Activated CD8-positive, alpha-beta memory T cell treated with anti-CD3 and anti-CD28 coated beads, Interleukin-2, amount 10 ng/mL, durations not matched to agents 7 days and 5 days (primary cell): ENCODE data around the gene H2BK1. TPM values are rescaled to one million over a fixed set of nuclear protein-coding genes. Genes with fewer than 3 reads are reported as not detected.

Experiments
- ATAC-seq: fragments of 150-1000 bp; cut with Tn5 transposase; one replicate; pipeline ENCODE4 v1.10.0; 2021; ENCODE audit warnings: moderate library complexity
- CTCF ChIA-PET: fragments of 350-600 bp; sonication (Branson Sonifier 250); formaldehyde crosslinking; loops from one replicate; lab custom pipeline; 2021; ENCODE audit warnings: antibody characterized with exemption; lab: Charles Lee
- DNase-seq: peaks from one replicate; pipeline ENCODE4 v3.0.0-alpha.2; 2020
- H3K27ac Mint-ChIP-seq: one replicate; pipeline ENCODE4 v1.8.0; 2021; ENCODE audit warnings: mild to moderate bottlenecking, mixed read lengths
- H3K27me3 Mint-ChIP-seq: one replicate; pipeline ENCODE4 v1.8.0; 2021; ENCODE audit warnings: mixed read lengths
- H3K36me3 Mint-ChIP-seq: one replicate; pipeline ENCODE4 v1.8.0; 2021; ENCODE audit warnings: mild to moderate bottlenecking, mixed read lengths
- H3K4me1 Mint-ChIP-seq: one replicate; pipeline ENCODE4 v1.8.0; 2021; ENCODE audit warnings: mixed read lengths
- H3K4me3 Mint-ChIP-seq: one replicate; pipeline ENCODE4 v1.8.0; 2021; ENCODE audit warnings: mild to moderate bottlenecking, moderate library complexity, mixed read lengths
- H3K9me3 Mint-ChIP-seq: one replicate; pipeline ENCODE4 v1.8.0; 2022; ENCODE audit warnings: low read depth, mixed read lengths
- total RNA-seq, 2 experiments: library from RNA; stranded (reverse); gene quantifications; one replicate each; pipeline ENCODE4 v1.2.3, GENCODE V29; 2021

The H2BK1 gene
- total RNA-seq, 2 experiments from 2014 or later = not detected

DNA sequence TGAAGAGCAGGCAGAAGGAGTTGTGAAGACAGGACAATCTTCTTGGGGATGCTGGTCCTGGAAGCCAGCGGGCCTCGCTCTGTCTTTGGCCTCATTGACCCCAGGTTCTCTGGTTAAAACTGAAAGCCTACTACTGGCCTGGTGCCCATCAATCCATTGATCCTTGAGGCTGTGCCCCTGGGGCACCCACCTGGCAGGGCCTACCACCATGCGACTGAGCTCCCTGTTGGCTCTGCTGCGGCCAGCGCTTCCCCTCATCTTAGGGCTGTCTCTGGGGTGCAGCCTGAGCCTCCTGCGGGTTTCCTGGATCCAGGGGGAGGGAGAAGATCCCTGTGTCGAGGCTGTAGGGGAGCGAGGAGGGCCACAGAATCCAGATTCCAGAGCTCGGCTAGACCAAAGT, 23.5 kb upstream of the H2BK1 start:
- H3K27ac Mint-ChIP-seq = peak overlapping the region; percentile 100
- H3K4me3 Mint-ChIP-seq = peak overlapping the region; percentile 100
- CTCF ChIA-PET = interaction anchor here (1.4 to 4.7 kb wide), 2 partner anchors 10 to 14 kb away, joined by 3 to 47 read pairs; no protein-coding TSS in a partner anchor
- no peaks in the 10 kb centered on the region for H3K27me3 Mint-ChIP-seq
- no peak for DNase-seq
- no peak for ATAC-seq
- peaks cover 25% of the 10 kb centered on the region for H3K4me1 Mint-ChIP-seq
- peaks cover 12% of the 10 kb centered on the region for H3K36me3 Mint-ChIP-seq
- no peaks in the 10 kb centered on the region for H3K9me3 Mint-ChIP-seq

DNA sequence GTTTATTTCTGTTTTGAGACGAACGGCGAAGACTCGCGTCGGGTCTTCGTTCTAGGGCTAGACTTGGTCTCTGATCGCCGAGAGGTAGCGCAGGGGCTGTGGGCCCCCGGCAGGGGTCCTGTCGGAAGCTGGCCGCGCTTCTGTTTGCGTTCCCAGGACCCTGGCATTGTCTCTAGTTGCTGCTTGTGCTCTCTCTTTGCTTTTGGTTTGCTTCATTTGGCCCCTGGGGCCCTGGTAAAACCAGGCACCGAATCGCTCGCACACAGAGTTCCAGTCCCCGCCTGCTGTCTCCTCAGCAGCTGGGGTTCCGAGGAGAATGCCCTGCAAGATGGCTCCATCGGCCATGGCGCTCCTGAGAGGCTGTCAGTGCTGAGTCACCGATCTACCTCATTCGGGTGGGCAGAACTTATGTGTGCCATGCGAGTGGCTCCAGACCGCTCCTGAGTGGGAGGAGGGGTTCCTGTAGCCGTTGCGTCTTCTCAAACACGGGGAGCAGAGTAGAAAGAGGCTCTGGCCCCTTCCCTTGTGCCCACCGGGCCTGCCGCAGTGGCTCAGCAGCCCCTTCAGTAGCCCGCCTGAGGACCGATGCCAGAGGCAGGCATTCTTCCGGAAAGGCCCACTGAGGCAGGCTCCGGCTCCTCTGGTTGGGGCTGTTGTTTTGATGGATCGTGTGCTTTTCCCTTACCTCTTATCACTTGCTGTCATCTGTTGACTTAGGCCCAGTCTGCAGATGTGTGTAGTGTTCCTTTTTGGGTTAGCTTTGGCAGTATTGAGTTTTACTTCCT, 22.8 kb upstream of the H2BK1 start:
- Mint-ChIP-seq H3K4me3 (peak overlapping the region; percentile 100), H3K4me1 (peaks cover 30% of the 10 kb centered on the region), H3K36me3 (peaks cover 12% of the 10 kb centered on the region), H3K27me3 (no peaks in the 10 kb centered on the region), H3K27ac (peak overlapping the region; percentile 100), H3K9me3 (no peaks in the 10 kb centered on the region)
- DNase-seq (peak; percentile 87), ATAC-seq (peak; percentile 77)
- CTCF ChIA-PET = interaction anchor here (0.8 to 4.7 kb wide), 7 partner anchors 11 to 270 kb away, joined by 3 to 47 read pairs (median 3); no protein-coding TSS in a partner anchor

DNA sequence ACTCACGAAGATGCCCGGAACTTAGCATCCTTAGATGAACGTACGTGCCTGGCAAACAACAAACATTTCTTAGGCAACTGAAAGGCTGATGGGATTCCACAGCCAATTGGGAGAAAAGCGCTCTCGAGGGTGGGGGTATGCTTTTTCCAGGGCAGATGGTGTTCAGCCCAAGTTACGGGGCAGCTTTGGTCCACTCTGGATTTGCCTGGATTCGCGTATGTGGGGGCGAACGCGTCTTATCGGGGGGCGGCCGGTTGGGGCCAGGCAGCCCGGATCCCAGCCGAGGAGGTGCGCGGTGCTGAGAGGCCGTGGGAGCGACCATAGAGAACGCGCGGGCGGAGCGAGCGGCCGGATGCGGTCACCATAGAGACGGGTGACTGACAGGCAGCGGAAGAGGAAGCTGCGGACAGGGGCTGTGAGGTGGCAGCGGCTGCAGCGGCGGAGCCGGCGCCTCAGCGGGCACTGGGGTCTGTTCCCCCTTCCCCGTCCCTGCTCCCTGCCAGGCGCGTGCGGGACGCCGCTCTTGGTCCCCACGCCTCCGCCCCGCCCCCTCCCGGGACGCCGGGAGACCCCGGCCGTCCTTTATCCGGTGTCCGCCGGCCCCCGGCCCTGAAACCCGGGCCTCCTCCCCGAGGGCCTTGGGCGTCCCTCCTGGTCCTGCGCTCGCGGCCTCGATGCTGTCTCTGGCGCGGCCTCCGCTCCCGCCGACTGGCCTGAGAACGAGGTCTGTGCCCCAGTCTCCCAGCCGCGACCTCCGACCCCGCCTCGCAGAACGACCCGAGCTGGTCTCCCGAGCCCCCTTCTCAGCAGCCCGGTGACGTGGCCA, 22.0 kb upstream of the H2BK1 start, which contains the start of gene CHPF2:
TSS of gene CHPF2 (plus strand) at position 393 of the 826 bp plus-strand sequence. CDS start 1,529 bp downstream, outside the sequence.
- DNase-seq = peak; percentile 96
- Mint-ChIP-seq H3K27ac (peak within 1 kb of the TSS; percentile 100), H3K27me3 (no peaks in the 10 kb centered on the region), H3K4me1 (peaks cover 33% of the 10 kb centered on the region), H3K4me3 (peak within 1 kb of the TSS; percentile 100), H3K36me3 (peaks cover 12% of the 10 kb centered on the region), H3K9me3 (no peaks in the 10 kb centered on the region)
- CTCF ChIA-PET = interaction anchor here (0.8 to 4.7 kb wide), 8 partner anchors 12 to 270 kb away, joined by 3 to 47 read pairs (median 3); partner anchors contain the start of gene ABCB8
- ATAC-seq = peak; percentile 89

DNA sequence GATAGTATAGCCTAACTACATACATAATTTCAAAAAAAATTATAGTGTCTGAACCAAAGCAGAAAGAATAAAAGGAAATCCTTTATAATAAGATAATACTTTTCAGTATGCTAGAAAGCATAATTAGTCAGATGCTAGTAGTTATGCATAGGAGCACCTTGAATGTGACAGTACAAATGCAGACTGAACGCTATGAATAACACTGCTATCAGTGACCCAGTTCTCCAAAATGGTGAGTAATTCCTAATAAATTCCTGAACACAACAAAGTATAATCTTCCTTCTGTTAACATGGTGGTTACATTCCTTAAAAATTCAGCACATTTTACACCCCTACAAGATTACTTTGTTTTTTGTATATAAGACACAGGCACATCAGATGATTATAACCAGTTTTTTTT, 20.8 kb upstream of the H2BK1 start:
- Mint-ChIP-seq H3K4me3 (peak overlapping the region; percentile 100), H3K36me3 (peaks cover 7% of the 10 kb centered on the region)

DNA sequence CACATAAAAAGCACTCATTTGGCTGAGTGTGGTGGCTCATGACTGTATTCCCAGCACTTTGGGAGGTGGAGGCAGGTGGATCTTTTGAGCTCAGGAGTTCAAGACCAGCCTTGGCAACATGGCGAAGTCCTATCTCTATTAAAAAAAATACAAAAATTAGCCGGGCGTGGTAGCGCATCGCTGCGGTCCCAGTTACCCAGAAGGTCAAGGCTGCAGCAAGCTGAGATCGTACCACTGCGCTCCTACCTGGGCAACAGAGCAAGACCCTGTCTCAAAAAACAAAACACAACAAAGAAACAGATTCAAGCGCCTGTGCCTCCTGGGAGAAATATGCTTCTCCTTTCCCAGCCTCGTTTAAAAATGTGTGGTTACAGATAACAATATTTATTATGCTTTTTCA, 19.0 kb upstream of the H2BK1 start:
- Mint-ChIP-seq H3K4me1 (peaks cover 48% of the 10 kb centered on the region), H3K9me3 (no peaks in the 10 kb centered on the region), H3K36me3 (peaks cover 14% of the 10 kb centered on the region), H3K27me3 (no peaks in the 10 kb centered on the region), H3K27ac (no peak overlapping the region), H3K4me3 (no peak overlapping the region)
- DNase-seq = no peak
- CTCF ChIA-PET = interaction anchor here (2.9 kb wide), 1 partner anchor 17 kb away, joined by 8 read pairs; no protein-coding TSS in a partner anchor
- ATAC-seq = no peak

More for the DNA sequence above, 20.8 kb upstream of the H2BK1 start:
- CTCF ChIA-PET = interaction anchor here (4.7 kb wide), 1 partner anchor 13 kb away, joined by 47 read pairs; no protein-coding TSS in a partner anchor
- DNase-seq (no peak), ATAC-seq (no peak)
- no peak overlapping the region for H3K27ac Mint-ChIP-seq
- no peaks in the 10 kb centered on the region for H3K9me3 Mint-ChIP-seq
- no peaks in the 10 kb centered on the region for H3K27me3 Mint-ChIP-seq
- H3K4me1 Mint-ChIP-seq = peaks cover 40% of the 10 kb centered on the region

DNA sequence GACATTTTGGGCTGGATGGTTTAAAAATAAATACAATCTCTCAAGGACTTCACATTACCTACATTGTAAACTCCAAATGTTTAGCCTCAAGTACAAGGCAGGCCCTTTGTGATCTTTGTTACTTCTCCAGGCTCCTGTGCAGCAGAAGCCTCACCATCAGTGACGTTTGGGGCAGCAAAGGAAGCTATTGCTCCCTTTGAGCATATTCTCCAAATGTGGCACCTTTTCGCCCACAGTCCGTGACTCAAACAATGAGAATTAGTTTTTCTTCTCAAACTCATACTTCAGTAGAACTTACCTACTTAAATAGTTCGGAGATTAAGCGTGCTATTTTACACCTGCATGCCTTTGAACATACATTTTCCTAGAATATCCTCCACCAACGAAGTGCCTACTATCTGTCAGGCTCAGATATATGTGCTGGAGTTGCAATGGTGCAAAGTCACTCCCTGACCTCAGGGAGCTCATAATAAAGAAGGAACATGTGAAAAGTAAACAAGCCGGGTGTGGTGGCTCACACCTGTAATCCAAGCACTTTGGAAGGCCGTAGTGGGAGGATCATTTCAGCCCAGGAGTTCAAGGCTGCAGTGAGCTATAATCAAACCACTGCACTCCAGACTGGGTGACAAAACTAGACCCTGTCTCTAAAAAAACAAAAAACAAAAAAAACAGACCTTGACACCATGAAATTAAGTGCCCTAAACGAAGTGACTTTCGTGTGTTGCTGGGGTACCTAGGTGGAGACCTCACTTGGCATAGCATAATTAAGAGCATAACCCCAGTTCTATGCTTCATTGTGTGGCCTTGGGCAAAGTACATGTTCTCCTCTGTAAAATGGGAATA, 18.0 kb upstream of the H2BK1 start:
- Mint-ChIP-seq H3K9me3 (no peaks in the 10 kb centered on the region), H3K36me3 (peaks cover 17% of the 10 kb centered on the region), H3K27ac (peak overlapping the region; percentile 92), H3K4me3 (peak overlapping the region; percentile 98), H3K4me1 (peaks cover 39% of the 10 kb centered on the region), H3K27me3 (no peaks in the 10 kb centered on the region)
- ATAC-seq (no peak), DNase-seq (no peak)
- CTCF ChIA-PET = interaction anchor here (0.7 to 6.2 kb wide), 7 partner anchors 16 to 200 kb away, joined by 3 to 47 read pairs (median 4); partner anchors contain the start of genes ABCB8 and GBX1

DNA sequence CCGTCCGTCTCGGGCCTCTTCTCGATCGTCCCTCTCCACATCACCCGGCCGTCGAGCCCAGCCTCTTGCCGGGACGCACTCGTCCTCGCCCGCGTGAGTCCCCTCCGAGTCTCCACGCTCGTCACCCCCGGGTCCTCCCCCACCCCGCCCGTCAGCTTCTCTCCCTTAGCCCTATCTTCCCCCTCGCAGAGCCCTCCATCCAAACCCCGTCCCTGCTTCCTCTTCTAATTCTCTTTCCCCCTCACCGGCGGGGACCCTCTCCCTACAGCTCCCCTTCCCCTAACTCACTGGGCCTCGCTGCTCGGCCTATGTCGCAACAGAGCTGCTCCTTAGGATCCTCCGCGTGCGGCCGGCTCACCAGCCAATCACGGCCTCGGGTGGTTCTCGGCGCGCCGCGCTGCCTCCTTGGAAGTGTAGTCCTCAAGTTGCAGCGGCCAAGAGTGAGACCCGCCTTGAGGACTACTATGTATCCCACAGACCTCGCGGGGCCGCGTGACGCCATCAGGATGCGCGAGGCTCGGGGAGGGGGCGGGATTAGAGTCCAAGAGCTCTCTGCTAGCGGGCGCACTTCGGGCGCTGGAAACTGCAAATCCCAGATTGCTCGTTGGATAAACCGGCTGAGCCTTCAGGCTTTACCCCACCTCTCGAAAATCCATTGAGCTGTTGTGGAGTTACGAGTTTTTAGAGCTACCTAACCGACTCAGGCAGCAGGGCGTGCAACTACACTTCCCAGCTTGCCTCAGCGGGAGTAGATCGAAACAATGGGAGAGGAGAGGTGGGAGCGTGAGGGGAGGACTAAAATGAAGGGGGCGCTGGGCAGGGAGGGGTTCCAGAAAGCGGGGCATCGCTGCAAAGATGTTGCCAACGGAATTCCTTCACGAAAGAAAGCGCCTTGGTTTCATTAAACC, 16.8 kb upstream of the H2BK1 start, which contains the start of gene ABCF2:
TSS of gene ABCF2 (minus strand) at position 331 of the 908 bp plus-strand sequence. CDS start 747 bp downstream, outside the sequence.
- CTCF ChIA-PET = interaction anchor here (0.7 to 6.2 kb wide), 16 partner anchors 17 to 199 kb away, joined by 3 to 47 read pairs (median 4); partner anchors contain the start of genes ABCB8 and GBX1
- H3K4me3 Mint-ChIP-seq = peak within 1 kb of the TSS; percentile 98
- H3K9me3 Mint-ChIP-seq = no peaks in the 10 kb centered on the region
- peak within 1 kb of the TSS; percentile 92 for H3K27ac Mint-ChIP-seq
- peaks cover 19% of the 10 kb centered on the region for H3K36me3 Mint-ChIP-seq
- no peaks in the 10 kb centered on the region for H3K27me3 Mint-ChIP-seq
- DNase-seq = peak; percentile 99
- peak; percentile 99 for ATAC-seq
- peaks cover 38% of the 10 kb centered on the region for H3K4me1 Mint-ChIP-seq

DNA sequence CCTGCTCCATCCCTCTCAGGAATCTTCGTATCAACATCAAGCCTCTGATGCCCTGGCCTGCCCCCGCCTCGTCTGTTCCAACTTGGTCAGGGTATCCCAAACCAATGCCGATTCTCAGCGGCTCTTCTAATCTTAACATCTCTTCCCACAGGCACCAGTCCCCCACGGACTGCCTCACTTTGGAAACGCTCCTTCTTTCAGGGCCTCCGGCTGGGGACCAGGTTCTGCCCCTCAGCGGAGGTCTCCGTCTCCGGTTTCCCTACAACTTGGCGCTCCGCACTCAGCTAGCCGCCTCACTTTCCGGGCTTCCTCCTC, 16.2 kb upstream of the H2BK1 start:
- H3K27me3 Mint-ChIP-seq = no peaks in the 10 kb centered on the region
- H3K4me1 Mint-ChIP-seq = peaks cover 32% of the 10 kb centered on the region
- H3K9me3 Mint-ChIP-seq = no peaks in the 10 kb centered on the region
- DNase-seq (no peak), ATAC-seq (no peak)
- CTCF ChIA-PET = interaction anchor here (1.0 to 6.2 kb wide), 9 partner anchors 17 to 102 kb away, joined by 3 to 47 read pairs (median 4); partner anchors contain the start of gene GBX1
- peak overlapping the region; percentile 92 for H3K27ac Mint-ChIP-seq
- H3K4me3 Mint-ChIP-seq = peak overlapping the region; percentile 98
- H3K36me3 Mint-ChIP-seq = peaks cover 21% of the 10 kb centered on the region

DNA sequence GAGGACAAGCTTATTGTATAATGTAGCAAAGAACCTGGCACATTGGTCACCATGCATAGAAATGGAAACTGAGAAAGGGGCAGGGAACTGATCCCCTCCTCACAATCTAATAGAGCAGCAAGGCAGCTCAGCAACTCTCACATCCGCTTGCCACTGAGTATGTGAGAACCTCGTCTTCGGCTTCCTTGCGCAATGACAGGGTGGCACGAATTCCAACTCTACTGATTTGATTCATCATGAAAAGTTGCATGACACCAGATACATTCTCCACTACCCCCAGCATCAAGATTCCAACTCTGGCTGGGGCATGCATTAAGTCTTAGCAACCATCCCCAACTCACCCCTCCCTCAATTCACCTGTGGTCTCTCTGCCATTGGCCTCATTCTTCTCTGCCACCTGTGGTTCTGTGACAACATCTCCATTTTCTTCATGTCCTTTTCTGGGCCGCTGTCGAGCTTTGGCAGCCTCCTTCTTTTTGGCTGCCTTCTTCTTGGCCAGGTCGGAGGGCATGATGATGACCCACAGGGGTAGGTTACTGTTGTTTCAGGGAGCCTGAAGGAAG, 15.7 kb upstream of the H2BK1 start:
- Mint-ChIP-seq H3K27me3 (no peaks in the 10 kb centered on the region), H3K4me1 (peaks cover 28% of the 10 kb centered on the region), H3K4me3 (peak overlapping the region; percentile 98), H3K27ac (peak overlapping the region; percentile 92), H3K36me3 (peaks cover 22% of the 10 kb centered on the region), H3K9me3 (no peaks in the 10 kb centered on the region)
- ATAC-seq (no peak), DNase-seq (no peak)
- CTCF ChIA-PET = interaction anchor here (1.2 to 6.2 kb wide), 5 partner anchors 18 to 102 kb away, joined by 3 to 47 read pairs (median 4); partner anchors contain the start of gene GBX1

DNA sequence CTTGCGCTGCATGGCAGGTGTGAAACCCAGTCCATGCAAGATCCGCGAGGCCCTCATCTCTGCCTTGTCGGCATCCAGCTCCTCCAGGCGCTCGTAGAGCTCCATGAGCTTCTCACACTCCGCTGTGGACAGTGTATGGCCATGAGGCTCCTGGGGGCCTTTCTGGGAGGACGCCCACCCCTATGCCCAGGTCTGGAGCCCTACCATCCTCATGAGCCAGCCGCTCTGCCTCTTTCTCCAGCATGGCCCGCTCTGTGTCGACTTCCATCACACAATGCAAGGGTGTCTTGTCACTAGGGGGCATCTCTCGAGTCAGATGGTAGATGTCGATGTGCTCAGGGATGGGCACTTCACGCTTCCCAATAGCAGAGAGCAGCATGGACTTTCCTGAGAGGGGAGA, 13.4 kb upstream of the H2BK1 start:
- CTCF ChIA-PET = interaction anchor here (0.6 to 6.2 kb wide), 3 partner anchors 13 to 209 kb away, joined by 3 to 47 read pairs (median 3); no protein-coding TSS in a partner anchor
- Mint-ChIP-seq H3K9me3 (no peaks in the 10 kb centered on the region), H3K27me3 (no peaks in the 10 kb centered on the region), H3K4me1 (peaks cover 28% of the 10 kb centered on the region), H3K4me3 (no peak overlapping the region), H3K27ac (no peak overlapping the region), H3K36me3 (peaks cover 31% of the 10 kb centered on the region)
- DNase-seq (no peak), ATAC-seq (no peak)

DNA sequence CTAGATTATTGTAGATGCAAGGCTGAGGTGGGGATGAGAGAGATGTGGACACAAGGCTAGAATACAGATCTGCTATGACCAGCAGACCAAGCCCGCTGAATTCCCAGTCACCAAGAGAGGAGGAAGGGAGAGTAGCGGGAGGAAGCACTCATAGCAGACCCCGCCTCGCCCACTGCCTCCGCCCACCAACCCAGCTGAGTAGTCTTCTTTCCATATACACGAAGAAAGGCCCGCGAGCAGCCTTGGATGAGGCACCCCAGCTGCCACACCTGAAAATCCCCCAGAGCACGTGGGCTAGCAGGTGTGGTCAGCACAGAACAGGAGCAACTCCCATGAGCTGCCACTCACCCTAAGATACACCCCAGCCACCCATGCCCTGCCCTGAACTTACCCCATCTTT, 7.9 kb upstream of the H2BK1 start:
- Mint-ChIP-seq H3K27me3 (no peaks in the 10 kb centered on the region), H3K4me1 (no peaks in the 10 kb centered on the region), H3K9me3 (no peaks in the 10 kb centered on the region), H3K4me3 (no peak overlapping the region), H3K27ac (no peak overlapping the region), H3K36me3 (peaks cover 38% of the 10 kb centered on the region)
- ATAC-seq (no peak), DNase-seq (no peak)
- CTCF ChIA-PET = interaction anchor here (1.9 kb wide), 1 partner anchor 26 kb away, joined by 4 read pairs; no protein-coding TSS in a partner anchor
